HCT116 (cell line): ENCODE measurements around the gene WDR43. TPM values are rescaled to one million over a fixed set of nuclear protein-coding genes. Genes with fewer than 3 reads are reported as not detected.
"Not testable (repeated sequence)": the region's sequence is repeated elsewhere in the genome, so short reads cannot be mapped to it uniquely, and the experiment has no call there.

Experiments
- ATAC-seq: fragments of 200-7000 bp; cut with Tn5 transposase; 2 replicates; pipeline ENCODE4 v1.9.1; 2020; ENCODE audit warnings: mild to moderate bottlenecking, moderate library complexity
- BruUV-seq: library from RNA; stranded (reverse); fragments of 400-500 nt; replicated peaks from 2 replicates; lab custom pipeline; 2021; lab: Mats Ljungman, UMichigan
- CTCF ChIA-PET: fragments of 300-600 bp; sonication (Branson Sonifier 250); formaldehyde crosslinking; loops from one replicate; lab custom pipeline; 2021; ENCODE audit warnings: antibody characterized with exemption; lab: Charles Lee
- POLR2A ChIA-PET: fragments of 300-600, 350-600 bp; sonication (Branson Sonifier 250); formaldehyde crosslinking; loops from one replicate; lab custom pipeline; 2021; ENCODE audit warnings: antibody characterized with exemption; lab: Charles Lee
- RAD21 ChIA-PET, 2 experiments: fragments of 300-600 bp; sonication (Branson Sonifier 250); formaldehyde crosslinking; loops; one replicate each; lab custom pipeline; 2023; ENCODE audit warnings: low total read pairs in 2 of 2; ENCODE audit not compliant: uncharacterized antibody in 2 of 2, unreplicated experiment in 2 of 2, low non-redundant PET in 1 of 2; lab: Charles Lee
- DNase-seq: peaks from one replicate; pipeline ENCODE4 v3.0.0-alpha.2; 2010; ENCODE audit warnings: low read depth, low spot score
- H2AFZ ChIP-seq: fragments of 200-600 bp; shearing (Covaris generic), sonication (generic); 2 replicates; pipeline ENCODE4 v1.6.1; 2017; ENCODE audit warnings: low read depth, mixed run types, mixed read lengths, antibody characterized with exemption, low read length; ENCODE audit not compliant: poor library complexity, severe bottlenecking
- H3K27ac ChIP-seq: 2 replicates; pipeline ENCODE4 v1.5.1; 2012; ENCODE audit warnings: low read depth, low read length
- H3K27me3 ChIP-seq: fragments of 200-600 bp; sonication (generic); 2 replicates; pipeline ENCODE4 v1.6.1; 2016; ENCODE audit warnings: mixed run types, low read length, mixed read lengths; ENCODE audit not compliant: insufficient read depth
- H3K36me3 ChIP-seq, 2 experiments: fragments of 200-500 bp in 1 of 2; fragments of 200-600 bp in 1 of 2; sonication (Bioruptor generic) in 1 of 2; sonication (generic) in 1 of 2; 2 replicates each; pipeline versions ENCODE4 v1.5.1 to v1.6.1; 2014 to 2016; ENCODE audit warnings: low read length in 2 of 2, inconsistent platforms in 1 of 2, mixed read lengths in 1 of 2, mixed run types in 1 of 2; ENCODE audit not compliant: insufficient read depth in 2 of 2, control insufficient read depth in 1 of 2
- H3K4me1 ChIP-seq, 2 experiments: fragments of 200-600 bp in 1 of 2; sonication (generic) in 1 of 2; 2 replicates each; pipeline versions ENCODE4 v1.5.1 to v1.6.1; 2012 to 2017; ENCODE audit warnings: low read length in 2 of 2, inconsistent platforms in 1 of 2, mild to moderate bottlenecking in 1 of 2, mixed read lengths in 1 of 2, mixed run types in 1 of 2, moderate library complexity in 1 of 2; ENCODE audit not compliant: insufficient read depth in 2 of 2, control insufficient read depth in 1 of 2
- H3K4me2 ChIP-seq: fragments of 200-600 bp; sonication (generic); 2 replicates; pipeline ENCODE4 v1.6.1; 2017; ENCODE audit warnings: mixed run types, low read length, mixed read lengths
- H3K4me3 ChIP-seq, 2 experiments: fragments of 200-600 bp in 1 of 2; sonication (generic) in 1 of 2; replicated peaks in 1 of 2; 2 replicates each; pipeline ENCODE4 v1.5.1; 2011 to 2016; ENCODE audit warnings: low read length in 2 of 2, control low read depth in 1 of 2, low read depth in 1 of 2, mild to moderate bottlenecking in 1 of 2, mixed read lengths in 1 of 2, mixed run types in 1 of 2
- H3K79me2 ChIP-seq: fragments of 200-600 bp; sonication (generic); 2 replicates; pipeline ENCODE4 v1.6.1; 2017; ENCODE audit warnings: mild to moderate bottlenecking, mixed run types, low read length, moderate library complexity, mixed read lengths; ENCODE audit not compliant: insufficient read depth
- H3K9ac ChIP-seq: fragments of 200-600 bp; sonication (generic); 2 replicates; pipeline ENCODE4 v1.6.1; 2016; ENCODE audit warnings: low read length, mixed read lengths
- H3K9me2 ChIP-seq: fragments of 200-600 bp; sonication (generic), shearing (Covaris generic); 2 replicates; pipeline ENCODE4 v1.6.1; 2017; ENCODE audit warnings: mixed run types, mild to moderate bottlenecking, moderate library complexity; ENCODE audit not compliant: insufficient read depth
- H3K9me3 ChIP-seq, 2 experiments: fragments of 200-500 bp in 1 of 2; fragments of 200-600 bp in 1 of 2; sonication (Bioruptor generic) in 1 of 2; sonication (generic) in 1 of 2; 2 replicates each; pipeline ENCODE4 v1.6.1; 2014 to 2017; ENCODE audit warnings: low read length in 2 of 2, mixed read lengths in 2 of 2, inconsistent platforms in 1 of 2, low read depth in 1 of 2, mild to moderate bottlenecking in 1 of 2, mixed run types in 1 of 2, moderate library complexity in 1 of 2; ENCODE audit not compliant: control insufficient read depth in 1 of 2, insufficient read depth in 1 of 2
- H4K20me1 ChIP-seq: fragments of 200-600 bp; sonication (generic), shearing (Covaris generic); 2 replicates; pipeline ENCODE4 v1.6.1; 2017; ENCODE audit warnings: mixed run types, mild to moderate bottlenecking, moderate library complexity; ENCODE audit not compliant: insufficient read depth
- CBX3 ChIP-seq: IDR thresholded peaks from 2 replicates; pipeline ENCODE4 v1.6.1; 2012; ENCODE audit warnings: low read depth
- EGR1 ChIP-seq: IDR thresholded peaks from 2 replicates; pipeline ENCODE4 v1.6.1; 2012; ENCODE audit warnings: low read depth
- EZH2phosphoT487 ChIP-seq: fragments of 200-600 bp; IDR thresholded peaks from 2 replicates; pipeline ENCODE4 v1.6.1; 2018; ENCODE audit warnings: antibody characterized with exemption, borderline replicate concordance
- FOSL1 ChIP-seq: IDR thresholded peaks from 2 replicates; pipeline ENCODE4 v1.6.1; 2012; ENCODE audit warnings: low read depth
- POLR2A ChIP-seq: IDR thresholded peaks from 2 replicates; pipeline ENCODE4 v1.7.0; 2011; ENCODE audit warnings: borderline replicate concordance; ENCODE audit not compliant: insufficient read depth, insufficient read length; ENCODE audit errors: extremely low read depth
- POLR2AphosphoS5 ChIP-seq: IDR thresholded peaks from 2 replicates; pipeline ENCODE4 v1.6.1; 2011; ENCODE audit warnings: mild to moderate bottlenecking, low read depth, low read length, moderate library complexity
- SIN3A ChIP-seq: IDR thresholded peaks from 2 replicates; pipeline ENCODE4 v1.6.1; 2012; ENCODE audit warnings: low read depth
- SP1 ChIP-seq: IDR thresholded peaks from 2 replicates; pipeline ENCODE4 v1.6.1; 2012; ENCODE audit warnings: low read depth
- TCF7L2 ChIP-seq: IDR thresholded peaks from 2 replicates; pipeline ENCODE4 v1.7.0; 2011; ENCODE audit warnings: borderline replicate concordance, inconsistent platforms; ENCODE audit not compliant: insufficient read depth, insufficient read length; ENCODE audit errors: extremely low read depth
- YY1 ChIP-seq: IDR thresholded peaks from 2 replicates; pipeline ENCODE4 v1.6.1; 2011; ENCODE audit warnings: low read length, low read depth, moderate library complexity, mild to moderate bottlenecking; ENCODE audit not compliant: insufficient replicate concordance; ENCODE audit errors: extremely low read depth
- ZFX ChIP-seq: fragments of 450-650 bp; IDR thresholded peaks from 2 replicates; pipeline ENCODE4 v1.6.1; 2017
- intact Hi-C: fragments of 100-400 bp; cut with micrococcal nuclease; formaldehyde crosslinking; loops from 2 replicates; pipeline ENCODE4 v1.10.0; 2022
- total RNA-seq: library from RNA; stranded (reverse); gene quantifications from one replicate; pipeline ENCODE4 v1.2.1, GENCODE V29; 2021; ENCODE audit not compliant: unreplicated experiment
- TF ChIP-seq, protein P1 (sequence below): IDR thresholded peaks from 2 replicates; pipeline ENCODE4 v1.6.1; 2012
- TF ChIP-seq, protein P2 (sequence below): IDR thresholded peaks from 2 replicates; pipeline ENCODE4 v1.6.1; 2011; ENCODE audit warnings: mild to moderate bottlenecking, low read length, moderate library complexity; ENCODE audit not compliant: insufficient replicate concordance; ENCODE audit errors: extremely low read depth
- TF ChIP-seq, protein P3 (sequence below): IDR thresholded peaks from 2 replicates; pipeline ENCODE4 v1.6.1; 2012
- TF ChIP-seq, protein P4 (sequence below), 3 experiments: fragments of 200-600 bp in 1 of 3; sonication (generic) in 1 of 3; IDR thresholded peaks in 2 of 3; conservative IDR thresholded peaks in 1 of 3; 2 replicates each; pipeline ENCODE4 v1.5.1; 2012 to 2017; ENCODE audit warnings: low read depth in 2 of 3, low read length in 2 of 3, antibody characterized with exemption in 1 of 3, borderline replicate concordance in 1 of 3, control low read depth in 1 of 3, mild to moderate bottlenecking in 1 of 3, mixed read lengths in 1 of 3, mixed run types in 1 of 3, moderate library complexity in 1 of 3; ENCODE audit not compliant: insufficient read depth in 1 of 3

Gene WDR43
- total RNA-seq, 1 experiment from 2014 or later = 119 TPM

DNA sequence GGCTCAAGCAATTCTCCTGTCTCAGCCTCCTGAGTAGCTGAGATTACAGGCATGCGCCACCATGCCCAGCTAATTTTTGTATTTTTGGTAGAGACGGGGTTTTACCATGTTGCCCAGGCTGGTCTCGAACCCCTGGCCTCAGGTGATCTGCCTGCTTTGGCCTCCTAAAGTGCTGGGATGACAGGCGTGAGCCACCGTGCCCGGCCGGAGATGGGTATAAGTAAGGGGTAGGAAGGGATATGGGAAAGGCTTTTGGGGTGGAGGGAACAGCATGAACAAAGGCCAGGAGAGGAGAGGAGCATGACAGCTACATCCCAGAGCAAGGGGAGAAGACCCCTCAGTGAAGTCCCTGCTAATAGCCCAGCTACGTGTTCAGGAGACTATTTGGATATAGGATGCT, 83.5 kb downstream of the WDR43 start:
- H3K36me3 ChIP-seq, H3K4me2 ChIP-seq, ATAC-seq, H3K79me2 ChIP-seq, H3K27ac ChIP-seq, H4K20me1 ChIP-seq, POLR2A ChIA-PET, DNase-seq, H3K9ac ChIP-seq, H2AFZ ChIP-seq, BruUV-seq, intact Hi-C loops, H3K9me3 ChIP-seq, H3K27me3 ChIP-seq, H3K9me2 ChIP-seq, H3K4me3 ChIP-seq, CTCF ChIA-PET: not testable (repeated sequence)
- RAD21 ChIA-PET = interaction anchor here in 1 of 2 experiments (0.6 kb wide), 1 partner anchor 257 kb away, joined by 3 read pairs; no protein-coding TSS in a partner anchor
- H3K4me1 ChIP-seq = peaks cover 0 to 12% of the 10 kb centered on the region in 2 experiments; a peak in 1 of 4 replicates

DNA sequence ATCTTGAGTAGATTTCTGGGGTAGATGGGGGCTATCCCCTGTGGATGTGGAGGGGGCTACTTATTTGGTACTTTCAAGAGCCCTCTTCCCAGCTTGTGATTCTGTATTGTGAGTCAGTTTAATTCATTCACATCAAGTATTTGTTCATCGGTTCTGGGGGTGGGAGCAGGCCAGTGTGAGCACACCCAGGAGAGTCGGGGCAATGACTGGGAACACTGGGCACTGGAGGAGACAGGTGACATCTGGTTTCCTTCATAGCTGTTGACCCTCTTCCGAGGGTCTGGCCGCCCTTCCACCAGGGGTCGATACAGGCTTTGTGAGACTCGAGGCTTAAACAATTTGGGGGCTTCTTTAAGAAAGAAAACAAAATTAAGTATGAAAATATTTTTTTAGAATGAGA, 84.1 kb downstream of the WDR43 start:
- Histone ChIP-seq H3K9me3 (no peaks in the 10 kb centered on the region; a peak in 1 of 4 replicates), H3K4me2 (no peak overlapping the region), H3K27ac (no peak overlapping the region), H3K9ac (no peak overlapping the region), H4K20me1 (no peaks in the 10 kb centered on the region), H2AFZ (no peak overlapping the region), H3K79me2 (no peaks in the 10 kb centered on the region), H3K9me2 (no peaks in the 10 kb centered on the region), H3K27me3 (no peaks in the 10 kb centered on the region), H3K36me3 (no peaks in the 10 kb centered on the region), H3K4me1 (peaks cover 0 to 12% of the 10 kb centered on the region in 2 experiments; a peak in 1 of 4 replicates), H3K4me3 (no peak overlapping the region)
- CTCF ChIA-PET = no interaction called here
- RAD21 ChIA-PET = interaction anchor here in 1 of 2 experiments (0.6 kb wide), 1 partner anchor 258 kb away, joined by 3 read pairs; no protein-coding TSS in a partner anchor
- ATAC-seq = no peak
- no TSS peak for BruUV-seq
- intact Hi-C loops = no loop called here
- TF ChIP-seq, protein P1, sequence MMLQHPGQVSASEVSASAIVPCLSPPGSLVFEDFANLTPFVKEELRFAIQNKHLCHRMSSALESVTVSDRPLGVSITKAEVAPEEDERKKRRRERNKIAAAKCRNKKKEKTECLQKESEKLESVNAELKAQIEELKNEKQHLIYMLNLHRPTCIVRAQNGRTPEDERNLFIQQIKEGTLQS = no peak
- no peak for TF ChIP-seq FOSL1
- TF ChIP-seq POLR2A = no peak
- TF ChIP-seq, protein P2, sequence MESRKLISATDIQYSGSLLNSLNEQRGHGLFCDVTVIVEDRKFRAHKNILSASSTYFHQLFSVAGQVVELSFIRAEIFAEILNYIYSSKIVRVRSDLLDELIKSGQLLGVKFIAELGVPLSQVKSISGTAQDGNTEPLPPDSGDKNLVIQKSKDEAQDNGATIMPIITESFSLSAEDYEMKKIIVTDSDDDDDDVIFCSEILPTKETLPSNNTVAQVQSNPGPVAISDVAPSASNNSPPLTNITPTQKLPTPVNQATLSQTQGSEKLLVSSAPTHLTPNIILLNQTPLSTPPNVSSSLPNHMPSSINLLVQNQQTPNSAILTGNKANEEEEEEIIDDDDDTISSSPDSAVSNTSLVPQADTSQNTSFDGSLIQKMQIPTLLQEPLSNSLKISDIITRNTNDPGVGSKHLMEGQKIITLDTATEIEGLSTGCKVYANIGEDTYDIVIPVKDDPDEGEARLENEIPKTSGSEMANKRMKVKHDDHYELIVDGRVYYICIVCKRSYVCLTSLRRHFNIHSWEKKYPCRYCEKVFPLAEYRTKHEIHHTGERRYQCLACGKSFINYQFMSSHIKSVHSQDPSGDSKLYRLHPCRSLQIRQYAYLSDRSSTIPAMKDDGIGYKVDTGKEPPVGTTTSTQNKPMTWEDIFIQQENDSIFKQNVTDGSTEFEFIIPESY = no peak
- TF ChIP-seq YY1 = no peak
- no peak for TF ChIP-seq SP1
- no peak for TF ChIP-seq CBX3
- TF ChIP-seq SIN3A = no peak
- TF ChIP-seq, protein P3, sequence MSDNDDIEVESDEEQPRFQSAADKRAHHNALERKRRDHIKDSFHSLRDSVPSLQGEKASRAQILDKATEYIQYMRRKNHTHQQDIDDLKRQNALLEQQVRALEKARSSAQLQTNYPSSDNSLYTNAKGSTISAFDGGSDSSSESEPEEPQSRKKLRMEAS = no peak
- TF ChIP-seq, protein P4, sequence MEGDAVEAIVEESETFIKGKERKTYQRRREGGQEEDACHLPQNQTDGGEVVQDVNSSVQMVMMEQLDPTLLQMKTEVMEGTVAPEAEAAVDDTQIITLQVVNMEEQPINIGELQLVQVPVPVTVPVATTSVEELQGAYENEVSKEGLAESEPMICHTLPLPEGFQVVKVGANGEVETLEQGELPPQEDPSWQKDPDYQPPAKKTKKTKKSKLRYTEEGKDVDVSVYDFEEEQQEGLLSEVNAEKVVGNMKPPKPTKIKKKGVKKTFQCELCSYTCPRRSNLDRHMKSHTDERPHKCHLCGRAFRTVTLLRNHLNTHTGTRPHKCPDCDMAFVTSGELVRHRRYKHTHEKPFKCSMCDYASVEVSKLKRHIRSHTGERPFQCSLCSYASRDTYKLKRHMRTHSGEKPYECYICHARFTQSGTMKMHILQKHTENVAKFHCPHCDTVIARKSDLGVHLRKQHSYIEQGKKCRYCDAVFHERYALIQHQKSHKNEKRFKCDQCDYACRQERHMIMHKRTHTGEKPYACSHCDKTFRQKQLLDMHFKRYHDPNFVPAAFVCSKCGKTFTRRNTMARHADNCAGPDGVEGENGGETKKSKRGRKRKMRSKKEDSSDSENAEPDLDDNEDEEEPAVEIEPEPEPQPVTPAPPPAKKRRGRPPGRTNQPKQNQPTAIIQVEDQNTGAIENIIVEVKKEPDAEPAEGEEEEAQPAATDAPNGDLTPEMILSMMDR (IDR thresholded peaks at IDR 0.05 in 2 of 3, conservative IDR thresholded peaks at IDR 0.05 in 1 of 3; ENCODE audit: borderline replicate concordance in 1 of 3, insufficient read depth in 1 of 3, low read depth in 2 of 3, low read length in 2 of 3) = no peak
- TF ChIP-seq POLR2AphosphoS5 = no peak
- no peak for TF ChIP-seq TCF7L2
- TF ChIP-seq EGR1 = no peak
- TF ChIP-seq EZH2phosphoT487 = no peak
- TF ChIP-seq ZFX = no peak
- no peak for DNase-seq
- POLR2A ChIA-PET = no interaction called here
